HS-27A (cell line): ENCODE results near the gene ANXA6.

Experiments used
- DNase-seq: peaks from one replicate; pipeline ENCODE4 v3.0.0-alpha.2; 2012; ENCODE audit warnings: low read depth, missing footprints

ANXA6 gene

DNA sequence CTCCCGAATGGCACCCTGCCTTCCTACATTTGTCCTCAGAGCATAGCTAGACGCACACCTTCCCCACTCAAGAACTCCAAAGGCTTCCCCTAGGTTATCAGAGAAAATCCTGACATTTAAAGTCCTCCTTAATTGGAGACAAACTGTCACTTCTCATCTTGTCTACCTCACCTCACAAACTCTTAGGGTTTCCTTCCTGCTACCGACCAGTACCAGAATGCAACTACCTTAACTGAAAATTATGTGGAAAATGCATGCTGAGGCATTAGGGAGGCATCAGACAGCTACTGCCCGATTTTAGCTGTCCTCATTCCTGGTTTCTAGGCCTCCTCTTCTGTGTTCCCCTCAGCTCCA is 58.8 kb downstream of the ANXA6 start:
- no peak for DNase-seq

DNA sequence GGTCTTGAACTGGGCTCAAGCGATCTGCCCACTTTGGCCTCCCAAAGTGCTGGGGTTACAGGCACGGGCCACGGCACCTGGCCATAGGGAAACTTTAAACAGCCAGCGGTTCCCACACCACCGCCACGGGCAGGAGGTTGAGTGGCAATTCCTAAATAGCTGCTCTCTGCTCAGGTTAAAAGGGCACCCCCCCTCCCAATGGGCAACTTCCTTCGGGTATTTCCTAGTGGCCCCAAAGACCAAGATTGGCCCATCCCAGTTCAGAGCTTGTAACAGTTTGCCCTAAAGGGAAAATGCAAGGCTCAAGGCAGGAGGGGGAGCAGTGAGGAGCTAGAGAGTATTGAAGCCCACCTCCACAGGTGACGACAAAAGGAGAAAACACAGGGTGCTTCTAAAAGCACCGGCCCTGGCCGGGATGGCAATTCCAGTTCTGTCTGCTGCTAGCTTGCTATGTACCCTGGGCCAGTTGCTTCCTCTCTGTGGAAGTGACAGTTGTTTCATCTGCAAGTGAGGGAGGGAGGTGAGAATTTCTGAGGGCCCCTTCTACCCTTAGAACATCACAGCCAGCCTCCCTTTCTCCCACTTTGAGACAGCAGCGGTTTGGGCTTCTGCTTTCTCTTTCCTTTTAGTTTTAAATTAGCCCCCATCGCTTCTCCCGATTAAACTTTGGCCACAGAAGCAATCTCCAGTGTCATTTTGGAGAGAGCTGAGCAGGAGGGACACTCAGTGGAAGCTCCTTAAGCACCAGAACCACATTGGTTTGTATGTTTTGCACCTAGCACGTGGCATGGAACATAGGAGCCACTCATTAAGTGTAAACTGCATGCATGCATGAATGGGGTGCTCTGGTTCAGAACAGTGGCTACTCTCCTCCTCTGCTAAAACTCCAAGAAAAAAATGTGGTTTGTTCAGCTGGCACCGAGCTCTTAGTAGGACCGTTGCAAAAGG is 59.5 kb downstream of the ANXA6 start:
- DNase-seq, result no peak

DNA sequence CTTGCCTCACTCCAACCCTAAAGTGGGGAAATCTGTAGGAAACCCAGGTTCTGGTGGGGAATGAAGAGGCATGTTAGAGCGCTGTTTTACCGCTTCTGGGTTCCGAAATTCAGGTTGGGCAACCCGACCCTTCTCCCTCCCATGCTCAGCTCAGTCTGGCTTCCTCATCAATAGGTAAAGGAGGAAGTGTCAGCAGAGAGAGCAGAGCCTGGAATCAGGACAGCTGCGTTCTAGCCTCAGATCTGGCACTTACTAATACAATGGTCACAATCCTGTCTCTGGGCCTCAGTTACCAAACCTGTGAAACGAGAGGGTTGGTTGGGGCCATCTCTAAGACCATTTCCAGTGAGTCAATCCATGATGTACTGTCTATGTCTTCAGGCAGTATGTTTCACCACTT is 60.5 kb downstream of the ANXA6 start:
- DNase-seq, result no peak

DNA sequence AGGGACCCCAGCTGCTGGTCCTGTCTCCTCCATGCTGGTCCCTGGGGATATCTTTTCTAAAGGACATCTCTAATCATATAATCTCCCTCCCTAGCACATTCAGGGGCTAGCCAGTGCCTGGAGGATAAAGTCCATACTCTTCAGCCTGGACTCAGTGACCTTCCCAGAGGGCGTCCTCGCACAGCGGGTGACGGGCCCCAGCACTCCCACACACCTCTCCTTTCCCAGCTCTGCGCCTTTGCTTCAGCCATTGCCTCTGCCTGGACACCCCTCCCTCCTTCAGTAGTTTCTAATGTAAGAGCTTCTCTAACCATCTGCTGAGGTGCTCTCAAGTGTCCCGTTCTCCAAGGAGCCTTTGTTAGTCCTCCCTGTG is 61.6 kb downstream of the ANXA6 start:
- DNase-seq, result no peak

DNA sequence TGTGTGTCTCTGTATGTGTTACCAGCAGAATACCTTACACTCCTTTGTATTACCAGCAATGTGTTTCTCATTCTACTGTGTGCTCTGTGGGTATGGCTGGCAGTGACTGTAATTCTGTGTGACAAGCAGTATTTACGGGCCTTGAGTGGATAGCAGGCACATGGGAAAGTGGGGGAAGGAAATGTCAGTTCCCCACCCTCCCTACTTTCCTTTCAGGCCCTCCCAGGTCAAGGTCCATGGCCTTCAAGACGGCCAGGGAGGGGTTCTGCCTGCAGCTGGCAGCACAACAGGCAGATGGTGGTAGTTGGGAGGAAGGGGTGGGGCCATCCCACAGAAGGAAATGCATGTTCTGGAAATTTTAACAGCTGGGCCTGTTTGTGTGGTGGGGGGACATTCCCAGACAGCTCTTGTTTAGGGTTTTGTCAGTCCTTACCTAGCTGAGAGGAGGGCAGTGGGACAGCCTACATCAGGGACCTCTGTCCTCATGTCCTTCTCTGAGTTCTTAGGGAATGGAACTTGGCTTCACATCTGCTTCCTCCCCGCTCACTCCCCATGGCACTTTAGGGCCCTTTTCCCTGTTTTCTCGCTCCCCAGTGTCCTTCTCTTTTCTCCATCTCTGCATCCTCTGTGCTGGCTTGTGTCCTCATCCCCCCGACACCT is 62.1 kb downstream of the ANXA6 start:
- DNase-seq, result no peak

DNA sequence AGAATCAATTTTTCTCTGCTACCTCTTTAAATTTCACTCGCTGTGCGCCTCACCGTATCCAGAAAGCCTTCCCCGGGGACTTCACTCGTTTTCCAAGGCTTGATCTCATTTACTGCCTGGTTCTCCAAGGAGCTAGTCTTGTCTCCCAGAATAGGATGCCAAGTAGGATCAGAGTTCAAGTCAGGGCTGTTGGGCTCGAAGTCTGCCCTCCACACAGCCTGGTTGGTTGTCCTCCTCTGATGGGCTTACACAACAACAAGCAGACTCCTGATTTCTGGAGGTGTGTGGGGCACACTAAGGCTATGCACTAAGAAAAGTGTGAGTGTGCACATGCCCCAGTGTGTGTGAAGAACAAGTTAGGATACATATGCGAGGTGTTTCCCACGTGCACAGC is 62.7 kb downstream of the ANXA6 start:
- DNase-seq, result no peak

DNA sequence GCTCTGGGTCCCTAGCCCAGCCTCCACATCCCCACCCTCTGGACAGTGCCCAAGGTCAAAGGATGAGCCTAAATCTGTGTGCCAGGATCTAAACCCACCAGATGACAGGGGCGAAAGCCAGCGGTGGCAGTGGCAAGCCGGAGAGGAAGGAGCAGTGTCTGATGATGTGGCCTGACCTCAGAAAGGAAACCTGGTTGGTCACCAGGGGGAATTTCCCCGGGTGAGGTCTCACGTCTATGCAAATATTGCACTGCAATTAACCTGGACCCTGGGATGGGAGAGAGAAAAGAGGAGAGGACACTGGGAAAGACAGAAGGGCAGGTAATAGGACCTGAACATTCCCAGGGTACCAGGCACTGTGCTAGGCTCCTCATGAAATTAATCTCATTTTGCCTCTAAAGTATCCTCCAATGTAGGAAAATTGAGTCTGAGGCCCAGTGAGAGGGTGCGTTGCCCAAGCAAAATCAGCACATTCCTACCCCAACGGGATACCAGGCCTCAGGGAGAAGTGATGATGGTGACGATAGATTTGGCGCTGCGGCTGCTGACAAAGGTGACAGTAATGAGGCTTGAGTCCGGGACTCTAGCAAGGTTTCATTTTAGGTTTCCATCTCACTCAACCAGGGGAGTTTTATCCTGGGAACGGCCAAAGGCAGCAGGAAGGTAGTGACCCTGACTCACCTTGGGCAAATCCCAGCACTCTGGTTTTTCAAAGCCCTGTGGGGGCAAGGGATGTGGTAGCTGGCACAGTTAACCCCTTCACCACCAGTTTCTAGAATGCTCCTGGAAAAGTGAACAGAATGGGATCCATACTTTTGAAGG is 63.3 kb downstream of the ANXA6 start:
- DNase-seq, result no peak

DNA sequence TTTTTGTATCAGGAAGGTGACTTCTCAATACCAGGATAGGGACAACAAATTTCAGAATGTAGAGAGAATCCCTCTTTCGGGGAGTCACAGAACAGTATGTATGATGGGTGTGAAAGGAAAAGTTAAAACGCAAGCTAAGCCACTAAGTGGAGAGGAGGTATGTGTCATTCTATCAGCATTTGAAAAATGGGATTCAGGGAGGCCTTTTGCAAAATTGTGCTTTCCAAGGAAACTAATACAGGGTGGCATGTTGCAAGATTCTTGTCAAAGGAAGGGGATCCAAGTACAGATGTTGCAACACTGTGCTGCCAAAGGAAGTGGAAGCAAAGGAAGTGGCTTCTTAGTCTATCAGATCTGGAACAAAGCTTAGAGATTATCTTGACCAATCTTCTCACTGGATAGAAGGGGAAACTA is 64.1 kb downstream of the ANXA6 start:
- peak; percentile 75 for DNase-seq

DNA sequence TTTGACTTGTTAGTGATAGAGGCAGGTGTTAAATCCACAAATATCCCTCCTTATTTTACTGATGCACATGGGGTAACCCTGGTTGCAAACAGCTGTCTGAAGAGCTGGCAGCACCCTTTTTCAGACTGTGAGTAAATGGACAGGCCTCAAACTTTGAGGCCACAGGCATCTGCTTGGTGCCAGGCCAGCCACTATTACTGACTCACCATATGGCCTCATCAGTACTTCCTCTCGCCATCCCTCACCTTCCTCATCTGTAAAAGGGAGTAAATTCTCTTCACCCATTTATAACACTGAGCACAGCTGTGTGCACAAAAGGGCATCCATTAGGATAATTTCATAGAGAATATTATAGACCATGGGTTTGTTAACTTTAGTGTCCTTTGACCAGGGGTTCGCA is 64.8 kb downstream of the ANXA6 start:
- DNase-seq, result peak; percentile 63

DNA sequence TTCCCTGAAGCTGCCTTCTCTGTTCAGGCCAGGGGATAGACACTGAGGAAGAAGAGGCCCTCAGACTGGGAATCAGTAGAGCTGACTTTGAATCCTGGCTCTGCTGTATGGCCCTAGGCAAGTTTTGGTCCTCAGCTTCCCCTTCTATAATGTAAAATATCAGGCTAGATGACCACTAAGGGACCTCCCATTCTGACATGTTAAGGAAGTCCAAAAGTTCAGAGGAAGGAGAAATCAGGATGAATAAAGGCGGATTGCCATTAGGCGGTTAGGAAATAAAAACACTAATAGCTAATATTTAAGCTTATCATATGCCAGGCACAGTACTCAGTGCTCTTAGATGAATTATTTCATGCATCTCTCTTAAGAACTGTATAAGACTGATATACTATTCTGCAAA is 67.9 kb downstream of the ANXA6 start:
- DNase-seq, result no peak

DNA sequence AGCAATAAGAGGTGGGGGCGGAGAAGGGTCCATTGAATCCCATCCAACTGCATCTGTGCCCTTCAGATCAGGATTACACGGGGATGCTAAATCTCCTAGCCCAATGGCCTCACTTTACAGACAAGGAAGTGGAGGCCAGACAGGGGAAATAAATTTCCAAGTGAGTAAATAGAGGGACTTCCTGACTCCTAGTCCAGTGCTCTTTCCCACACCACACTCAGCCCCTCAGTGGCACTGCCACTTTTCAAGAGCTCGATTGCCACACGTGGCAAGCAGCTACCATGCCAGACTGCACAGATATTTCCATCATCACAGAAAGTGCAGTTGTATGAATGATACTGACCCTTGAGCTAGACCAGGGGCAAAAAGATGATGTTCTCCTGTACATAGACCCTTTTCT is 68.6 kb downstream of the ANXA6 start:
- DNase-seq, result no peak

DNA sequence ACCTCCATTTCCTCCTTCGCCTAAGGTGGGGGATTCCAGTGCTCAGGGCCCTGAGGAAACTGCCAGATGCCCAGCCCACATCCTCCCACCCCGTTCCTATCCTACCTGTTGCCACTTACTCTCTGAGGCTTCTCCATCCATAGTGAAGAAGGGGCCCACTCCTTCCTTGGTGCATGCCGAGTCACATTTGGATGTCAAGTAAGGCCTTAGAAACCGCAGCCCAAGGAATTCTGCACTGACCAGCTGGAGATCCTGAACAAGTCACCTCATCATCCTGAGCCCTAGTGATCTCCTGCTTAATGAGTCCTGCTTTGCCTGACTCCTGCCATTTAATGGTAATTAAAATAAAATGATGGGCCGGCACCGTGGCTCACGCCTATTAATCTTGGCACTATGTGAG is 70.1 kb downstream of the ANXA6 start:
- no peak for DNase-seq

DNA sequence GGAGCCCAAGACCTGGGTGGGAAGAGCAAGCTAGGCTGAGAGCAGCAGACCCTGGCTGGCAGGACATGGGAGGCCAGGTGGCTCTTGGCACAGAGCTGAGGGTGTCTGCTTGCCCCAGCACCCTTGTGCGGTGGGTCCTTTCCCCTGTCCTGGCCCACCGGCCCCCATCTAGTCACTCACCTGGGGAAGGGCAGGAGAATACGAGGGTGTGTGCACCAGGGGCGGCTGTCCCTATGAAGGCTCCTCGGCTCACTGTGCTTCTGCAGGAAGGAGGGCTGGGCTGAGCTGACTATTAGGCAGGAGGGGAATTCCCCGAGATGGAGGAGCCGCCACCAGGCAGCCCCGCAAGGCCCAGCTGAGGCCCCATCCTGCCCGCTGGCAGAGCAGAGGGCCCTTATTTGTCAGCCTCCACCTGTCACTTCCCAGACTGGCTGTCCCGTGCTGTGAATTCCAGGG is 70.6 kb downstream of the ANXA6 start:
- no peak for DNase-seq

DNA sequence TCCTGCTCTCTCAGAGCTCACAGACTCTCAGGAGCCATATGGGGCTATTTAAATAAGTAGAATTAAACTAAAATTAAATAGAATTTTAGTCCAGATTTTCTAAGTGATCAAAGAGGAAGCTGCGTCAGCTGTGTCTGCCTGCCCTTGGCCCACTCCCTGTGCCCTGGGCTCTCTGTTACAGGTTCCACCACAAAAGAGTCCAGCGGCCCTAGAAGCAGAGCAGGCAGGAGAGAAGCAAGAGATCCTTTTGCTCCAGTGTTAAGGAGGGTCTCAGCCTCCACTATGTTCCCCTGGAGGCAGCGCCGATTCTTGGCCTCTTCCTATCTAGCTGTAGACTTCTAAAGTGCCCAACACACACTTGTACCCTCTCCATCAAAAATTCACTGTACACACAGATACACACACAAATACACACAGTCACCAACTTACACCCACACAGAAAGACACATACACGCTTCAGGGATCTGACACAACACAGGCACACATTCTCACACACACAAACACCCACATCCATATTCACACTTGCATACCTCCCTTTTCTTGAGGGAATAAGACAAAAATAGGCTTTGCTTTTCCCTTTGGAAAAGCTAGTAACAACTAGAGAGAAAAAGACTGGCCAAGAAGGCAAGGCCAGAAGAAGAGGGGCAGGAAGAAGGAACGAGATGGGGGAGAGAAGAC is 71.2 kb downstream of the ANXA6 start:
- DNase-seq, result no peak

DNA sequence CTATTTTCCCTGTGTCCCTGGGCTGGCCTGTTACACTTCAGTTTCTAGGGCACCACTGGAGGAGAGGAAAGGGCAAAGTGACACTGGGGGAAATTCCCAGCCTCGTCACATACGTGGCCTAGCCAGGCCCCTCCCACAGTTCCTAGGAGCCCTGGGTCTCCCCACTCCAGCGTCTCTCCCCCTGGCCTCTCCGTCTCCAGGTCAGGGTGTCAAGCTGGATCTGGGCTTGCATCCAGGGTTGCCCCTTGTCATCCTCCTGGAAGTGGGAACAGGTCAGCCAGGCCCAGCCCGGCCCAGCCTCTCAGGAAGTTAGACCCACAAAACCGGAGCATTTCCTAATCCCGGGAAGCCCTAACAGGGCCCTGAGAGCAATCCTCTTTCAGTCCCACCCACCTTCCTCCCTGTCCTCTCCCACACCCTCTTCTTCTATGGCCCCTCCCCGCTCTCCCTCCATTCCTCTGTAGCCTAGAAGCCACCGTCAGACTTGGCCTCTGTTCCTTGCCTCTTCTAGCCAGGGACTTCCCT is 72.0 kb downstream of the ANXA6 start:
- DNase-seq, result no peak

DNA sequence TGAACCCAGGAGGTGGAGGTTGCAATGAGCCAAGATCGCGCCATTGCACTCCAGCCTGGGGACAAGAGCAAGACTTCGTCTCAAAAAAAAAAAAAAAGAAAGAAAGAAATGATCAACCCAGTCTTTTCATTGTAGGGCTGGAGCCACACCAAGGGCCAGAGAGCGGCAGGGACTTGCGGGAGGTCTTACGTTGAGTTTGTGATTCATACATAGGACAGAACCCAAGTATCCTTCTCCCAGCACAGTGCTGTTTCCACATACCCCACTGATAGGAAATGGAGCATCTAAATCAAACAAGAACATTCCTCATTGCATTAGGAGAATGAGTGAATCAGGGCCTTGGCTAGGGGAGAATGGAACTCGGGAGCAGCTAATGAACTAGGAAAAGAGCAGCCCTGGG is 73.2 kb downstream of the ANXA6 start:
- DNase-seq, result no peak

DNA sequence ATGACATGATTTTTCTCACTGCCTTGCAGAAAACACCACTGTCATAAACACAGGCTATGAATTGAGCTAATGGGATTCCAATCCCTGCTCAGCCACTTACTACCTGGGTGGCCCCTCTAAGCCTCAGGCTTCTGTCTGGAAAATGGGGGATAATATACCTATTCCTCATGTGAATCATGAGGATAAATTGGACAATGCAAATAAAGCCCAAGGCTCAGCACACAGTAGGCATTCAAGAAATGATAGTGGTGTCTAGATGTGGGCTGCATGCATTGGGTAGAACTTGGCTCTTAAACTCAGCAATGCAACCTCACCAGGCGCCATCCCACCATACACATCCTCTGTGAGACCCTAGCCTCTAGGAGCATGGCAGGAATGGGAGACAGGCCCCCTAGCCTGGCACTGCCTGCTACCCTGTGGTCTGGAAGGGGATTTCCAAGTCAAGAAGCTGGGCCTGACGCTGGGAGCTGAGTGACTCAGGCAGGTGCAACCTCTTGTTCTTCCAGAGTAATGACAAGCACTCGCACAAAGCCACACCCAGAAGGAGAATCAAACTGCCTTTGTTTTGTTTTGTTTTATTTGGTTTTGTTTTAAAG is 74.4 kb downstream of the ANXA6 start:
- no peak for DNase-seq

DNA sequence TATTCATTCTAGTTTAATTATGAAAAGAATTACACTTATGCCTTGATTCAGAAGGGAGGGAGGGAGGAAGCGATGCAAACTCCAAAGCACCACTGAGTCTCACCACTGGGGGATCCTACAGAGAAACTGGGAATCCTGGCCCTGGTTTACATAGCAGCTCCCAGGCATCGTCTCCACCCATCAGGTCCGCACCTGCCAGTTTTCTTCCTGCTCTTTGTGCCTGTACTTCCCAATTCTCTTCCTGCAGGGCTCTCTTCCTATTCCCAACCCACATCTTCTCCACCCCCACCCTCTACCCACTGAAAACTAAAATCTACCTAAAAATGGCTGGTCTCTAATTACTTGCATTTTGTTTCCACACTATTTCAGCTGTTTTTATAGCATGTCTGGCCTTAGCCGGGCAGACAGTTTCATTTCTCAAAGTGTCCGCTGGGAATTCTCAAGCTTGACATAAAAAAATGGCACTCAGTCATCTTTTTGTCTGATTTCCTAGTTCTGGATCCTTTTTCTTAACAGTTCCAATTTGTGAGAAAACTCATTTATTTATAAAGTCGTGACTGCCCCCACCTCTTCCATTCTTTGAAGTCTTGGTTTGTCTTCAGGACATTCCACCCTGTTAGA is 75.2 kb downstream of the ANXA6 start:
- DNase-seq, result no peak

DNA sequence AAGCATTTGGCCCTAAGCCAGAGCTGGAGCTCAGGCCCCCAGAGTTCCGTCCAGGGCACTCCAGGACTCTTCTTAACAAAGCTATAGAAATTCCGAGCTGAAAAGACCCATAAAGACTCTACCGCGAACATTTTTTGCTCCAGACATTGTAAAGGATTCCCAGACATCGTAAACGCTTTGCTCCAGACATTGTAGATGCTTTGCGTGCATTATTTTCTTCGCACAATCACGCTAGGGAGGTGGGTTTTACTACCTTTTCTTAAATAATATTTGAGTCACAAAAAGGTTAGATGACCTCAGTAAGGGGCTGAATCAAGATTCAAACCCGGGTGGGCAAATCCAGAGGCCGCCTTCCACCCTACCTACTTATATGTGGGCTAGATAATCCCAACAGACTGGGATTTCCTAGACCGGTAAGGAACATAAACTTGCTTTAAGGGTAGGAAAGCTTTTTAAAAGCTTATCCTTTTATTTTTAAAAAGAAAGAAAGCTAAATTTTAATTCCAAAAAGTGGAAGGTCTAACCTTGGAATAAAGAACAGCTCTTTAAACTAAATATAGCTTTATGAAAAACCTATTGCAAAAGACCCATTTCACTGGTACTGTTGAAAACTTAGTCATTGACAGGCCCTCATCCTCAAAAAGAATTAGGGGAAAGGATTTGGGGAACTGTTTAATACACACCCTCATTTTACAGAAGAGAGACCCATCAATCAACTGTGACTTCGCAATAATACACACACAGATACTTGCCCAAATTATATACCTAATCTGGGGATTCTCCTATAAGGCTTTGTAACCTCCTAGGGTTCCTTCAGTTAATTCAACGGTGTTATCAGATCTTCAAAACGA is 75.9 kb downstream of the ANXA6 start:
- no peak for DNase-seq
